CD14-positive monocyte (primary cell): ENCODE results near the gene NRP2. TPM values are rescaled to one million over a fixed set of nuclear protein-coding genes. Genes with fewer than 3 reads are reported as not detected.

ENCODE experiments used
- DNase-seq, 3 donors: peaks; one replicate each; pipeline ENCODE4 v3.0.0-alpha.2; 2011 to 2022
- H2AFZ ChIP-seq: 2 replicates; pipeline ENCODE4 v1.6.0; 2012; ENCODE audit warnings: mild to moderate bottlenecking, low read depth, low read length, inconsistent platforms; ENCODE audit not compliant: insufficient read depth, poor library complexity, severe bottlenecking
- H3K27ac ChIP-seq, 2 donors: 1 replicate in 1 of 2; 2 replicates in 1 of 2; pipeline ENCODE4 v1.5.1; 2012 to 2013; ENCODE audit warnings: low read length in 2 of 2, control low read depth in 1 of 2, inconsistent platforms in 1 of 2, low read depth in 1 of 2, mild to moderate bottlenecking in 1 of 2
- H3K27me3 ChIP-seq, 2 donors: one replicate each; pipeline versions ENCODE4 v1.6.0 to v1.6.1; 2011 to 2013; ENCODE audit warnings: low read length in 2 of 2; ENCODE audit not compliant: control insufficient read depth in 2 of 2, insufficient read depth in 2 of 2
- H3K36me3 ChIP-seq, 2 donors: replicated peaks in 1 of 2; 1 replicate in 1 of 2; 2 replicates in 1 of 2; pipeline versions ENCODE4 v1.5.1 to v1.6.1; 2012 to 2013; ENCODE audit warnings: low read length in 2 of 2, control low read depth in 1 of 2, inconsistent platforms in 1 of 2, mild to moderate bottlenecking in 1 of 2; ENCODE audit not compliant: insufficient read depth in 2 of 2, control insufficient read depth in 1 of 2
- H3K4me1 ChIP-seq, 2 donors: 1 replicate in 1 of 2; 2 replicates in 1 of 2; pipeline versions ENCODE4 v1.5.1 to v1.6.1; 2012 to 2013; ENCODE audit warnings: low read length in 2 of 2, control low read depth in 1 of 2, inconsistent platforms in 1 of 2, mild to moderate bottlenecking in 1 of 2, moderate library complexity in 1 of 2; ENCODE audit not compliant: insufficient read depth in 2 of 2, control insufficient read depth in 1 of 2
- H3K4me2 ChIP-seq: replicated peaks from 2 replicates; pipeline ENCODE3; 2012; ENCODE audit warnings: low read length, moderate library complexity, mild to moderate bottlenecking; ENCODE audit not compliant: poor library complexity, severe bottlenecking; ENCODE audit errors: extremely low read depth
- H3K4me3 ChIP-seq, 3 experiments: fragments of 200-600 bp in 1 of 3; sonication (generic) in 1 of 3; replicated peaks in 1 of 3; 1 replicate in 2 of 3; 2 replicates in 1 of 3; pipeline ENCODE4 v1.5.1; 2011 to 2013; ENCODE audit warnings: low read length in 3 of 3, mild to moderate bottlenecking in 3 of 3, control low read depth in 2 of 3, low read depth in 2 of 3, inconsistent platforms in 1 of 3, moderate library complexity in 1 of 3
- H3K79me2 ChIP-seq: 2 replicates; pipeline ENCODE4 v1.6.0; 2012; ENCODE audit warnings: mild to moderate bottlenecking, control low read depth, inconsistent platforms, low read length, moderate library complexity; ENCODE audit not compliant: insufficient read depth
- H3K9ac ChIP-seq: 2 replicates; pipeline ENCODE4 v1.6.0; 2017; ENCODE audit warnings: low read length, mild to moderate bottlenecking; ENCODE audit not compliant: insufficient read depth, poor library complexity, severe bottlenecking
- H3K9me3 ChIP-seq, 2 donors: replicated peaks in 1 of 2; 1 replicate in 1 of 2; 2 replicates in 1 of 2; pipeline versions ENCODE4 v1.5.1 to v1.6.1; 2012 to 2013; ENCODE audit warnings: low read length in 2 of 2, control low read depth in 1 of 2; ENCODE audit not compliant: control insufficient read depth in 1 of 2, insufficient read depth in 1 of 2
- H4K20me1 ChIP-seq: 2 replicates; pipeline ENCODE4 v1.6.0; 2012; ENCODE audit warnings: mild to moderate bottlenecking, low read length, control low read depth, moderate library complexity; ENCODE audit not compliant: insufficient read depth
- H3K27ac Mint-ChIP-seq, 7 donors: one replicate each; pipeline ENCODE4 v1.8.0; 2020; ENCODE audit warnings: mild to moderate bottlenecking in 7 of 7, mixed read lengths in 7 of 7, moderate library complexity in 6 of 7, inconsistent platforms in 2 of 7
- H3K27me3 Mint-ChIP-seq, 3 donors: one replicate each; pipeline ENCODE4 v1.8.0; 2021 to 2022; ENCODE audit warnings: low read depth in 3 of 3, mild to moderate bottlenecking in 3 of 3, mixed read lengths in 3 of 3, moderate library complexity in 3 of 3, inconsistent platforms in 1 of 3
- H3K36me3 Mint-ChIP-seq, 2 donors: one replicate each; pipeline ENCODE4 v1.8.0; 2020; ENCODE audit warnings: mixed read lengths in 2 of 2, inconsistent platforms in 1 of 2, mild to moderate bottlenecking in 1 of 2
- H3K4me1 Mint-ChIP-seq: one replicate; pipeline ENCODE4 v1.8.0; 2020; ENCODE audit warnings: mild to moderate bottlenecking, mixed read lengths
- H3K4me3 Mint-ChIP-seq, 2 donors: one replicate each; pipeline ENCODE4 v1.8.0; 2020; ENCODE audit warnings: mild to moderate bottlenecking in 2 of 2, mixed read lengths in 2 of 2, moderate library complexity in 1 of 2
- H3K9me3 Mint-ChIP-seq, 7 donors: one replicate each; pipeline ENCODE4 v1.8.0; 2020 to 2022; ENCODE audit warnings: mixed read lengths in 7 of 7, mild to moderate bottlenecking in 6 of 7, moderate library complexity in 6 of 7, inconsistent platforms in 2 of 7
- CTCF ChIP-seq: fragments of 200-600 bp; IDR thresholded peaks from one replicate; pipeline ENCODE4 v1.8.0; 2022; ENCODE audit warnings: antibody characterized with exemption, mild to moderate bottlenecking
- WGBS: methylation state at CpG from one replicate; pipeline ENCODE4 v1.1.5; 2013; ENCODE audit warnings: missing lambda C conversion rate; ENCODE audit not compliant: insufficient coverage; 5-methylcytosine and 5-hydroxymethylcytosine counted together
- intact Hi-C, 2 donors: fragments of 100-400 bp; cut with micrococcal nuclease; formaldehyde crosslinking; loops; one replicate each; pipeline versions ENCODE4 v1.15.0 to v1.15.1; 2023
- polyA plus RNA-seq, 3 donors: library from polyadenylated mRNA; depleted of rRNA in 1 of 3; unstranded in 2 of 3; stranded (reverse) in 1 of 3; fragments of 300-500 nt in 2 of 3; fragments of >200 nt in 1 of 3; fragmentation: Illumina TruSeq in 2 of 3; gene quantifications; 1 replicate in 2 of 3; 2 replicates in 1 of 3; pipeline ENCODE4 v1.2.3, GENCODE V29; 2012 to 2021

NRP2 gene
- polyA plus RNA-seq, 3 donors, result 0.97 to 3.3 (median 1.6) TPM

DNA sequence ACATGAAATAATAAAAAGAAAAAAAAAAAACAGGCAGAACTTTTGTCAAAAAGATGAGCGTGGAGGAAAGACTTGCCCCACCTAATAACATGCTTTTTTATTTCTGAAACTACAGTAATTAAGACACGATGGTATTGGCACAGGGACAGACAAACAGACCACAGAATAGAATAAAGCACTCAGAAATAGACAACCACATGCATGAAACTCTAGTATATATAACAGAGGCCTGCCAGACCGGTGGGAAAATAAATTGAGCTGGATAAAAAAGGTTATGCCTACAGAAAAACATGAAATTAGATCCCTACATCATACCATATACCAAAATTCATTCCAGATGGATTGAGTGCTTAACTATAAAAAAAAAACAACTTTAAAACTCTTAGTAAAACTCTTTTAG, 163.1 kb downstream of the NRP2 start:
- Histone ChIP-seq H3K4me2 (no peak overlapping the region), H3K79me2 (no peaks in the 10 kb centered on the region), H3K9ac (no peak overlapping the region), H3K27me3 (no peaks in the 10 kb centered on the region), H3K4me3 (no peak overlapping the region), H3K9me3 (no peaks in the 10 kb centered on the region), H3K36me3 (no peaks in the 10 kb centered on the region), H2AFZ (no peak overlapping the region), H4K20me1 (no peaks in the 10 kb centered on the region), H3K27ac (no peak overlapping the region), H3K4me1 (no peaks in the 10 kb centered on the region)
- Mint-ChIP-seq H3K9me3 (peaks cover 0 to 5% (median 0%) of the 10 kb centered on the region in 7 donors), H3K4me1 (peaks cover 4% of the 10 kb centered on the region), H3K4me3 (no peak overlapping the region), H3K27ac (no peak overlapping the region), H3K36me3 (no peaks in the 10 kb centered on the region), H3K27me3 (no peaks in the 10 kb centered on the region)
- DNase-seq, result no peak
- intact Hi-C loops, result no loop called here
- 100% methylated on average over 2 of the region's 3 CpGs for WGBS
- TF ChIP-seq CTCF, result no peak
